ENCODE results near the gene LIX1L.

GRCh38 chr1:145912128-145912641, 45.6 kb downstream of the LIX1L start:
- TF ChIP-seq CTCF (IDR thresholded peaks at IDR 0.05): no peak
- no peak for TF ChIP-seq ZFX (IDR thresholded peaks at IDR 0.05; ENCODE audit: borderline replicate concordance)

Measured in 22Rv1 (cell line).